A172 (cell line): ENCODE data around the gene ZNF804A. TPM values are rescaled to one million over a fixed set of nuclear protein-coding genes. Genes with fewer than 3 reads are reported as not detected.
A peak's percentile ranks its signal among the peaks of the same experiment; 100 is the strongest.
"Not testable (repeated sequence)": the region's sequence is repeated elsewhere in the genome, so short reads cannot be mapped to it uniquely, and the experiment has no call there.

Experiments used
- DNase-seq: peaks from one replicate; pipeline ENCODE4 v3.0.0-alpha.2; 2015; ENCODE audit warnings: low spot score
- total RNA-seq: library from RNA; depleted of rRNA; stranded (reverse); fragments of >200 nt; shearing (Covaris generic); gene quantifications from 2 replicates; pipeline ENCODE4 v1.2.3, GENCODE V29; 2014

The ZNF804A gene
- total RNA-seq, 1 experiment from 2014 or later, result 2.8 TPM

DNA sequence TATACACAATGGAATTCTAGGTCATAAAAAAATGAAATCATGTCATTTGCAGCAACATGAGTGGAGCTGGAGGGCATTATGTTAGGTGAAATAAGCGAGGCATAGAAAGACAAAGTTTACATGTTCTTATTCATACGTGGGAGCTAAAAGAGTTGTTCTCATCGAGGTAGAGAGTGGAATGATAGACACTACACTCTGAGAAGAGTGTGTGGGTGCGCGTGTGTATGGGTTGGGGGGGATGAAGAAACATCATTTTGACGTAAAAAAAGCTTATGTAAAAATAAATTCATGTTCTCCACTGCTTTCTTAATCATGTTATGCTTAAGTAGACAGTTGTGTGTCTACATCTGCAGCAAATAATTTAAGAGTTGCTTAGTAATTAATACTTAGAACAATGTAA, 123.6 kb downstream of the ZNF804A start:
- DNase-seq, result no peak

GRCh38 chr2:184727813-184728212, 129.5 kb downstream of the ZNF804A start:
- DNase-seq, result no peak

DNA sequence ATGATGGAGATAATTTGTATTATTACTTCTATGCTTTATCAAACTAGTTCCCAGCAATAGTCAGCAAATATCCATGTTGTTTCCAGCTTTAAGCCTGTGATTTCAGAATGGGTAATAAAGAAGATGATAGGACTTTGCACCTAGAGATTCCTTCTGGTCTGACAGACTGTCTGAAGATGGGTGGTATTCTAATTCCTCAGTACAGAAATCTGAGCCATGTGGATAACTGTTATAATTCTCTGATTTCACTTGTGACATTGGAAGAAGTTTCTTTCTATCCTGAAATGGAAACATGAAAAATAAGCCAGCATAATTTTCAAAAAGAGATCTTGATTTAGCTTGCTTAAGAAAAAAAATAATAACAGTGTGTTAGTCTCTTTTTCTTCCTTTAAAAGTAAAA, 130.1 kb downstream of the ZNF804A start:
- DNase-seq, result no peak

DNA sequence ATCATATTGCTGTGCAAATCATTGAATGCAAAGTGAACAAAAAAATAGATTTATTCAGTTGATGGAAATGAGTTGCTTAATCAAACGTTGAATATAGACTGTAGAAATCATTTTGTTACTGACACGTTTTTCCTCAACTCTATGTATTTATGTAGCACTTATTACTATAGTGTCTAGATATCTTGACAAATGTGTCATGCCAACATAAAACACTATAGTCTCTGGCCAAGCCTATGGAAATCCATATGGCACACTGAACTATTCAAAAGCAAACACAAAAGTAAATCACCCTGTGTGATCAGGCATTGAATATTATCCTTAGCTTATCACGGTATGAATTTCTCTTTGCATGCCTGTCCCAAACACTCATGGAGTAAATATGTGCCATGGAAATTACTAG, 131.3 kb downstream of the ZNF804A start:
- DNase-seq, result no peak

DNA sequence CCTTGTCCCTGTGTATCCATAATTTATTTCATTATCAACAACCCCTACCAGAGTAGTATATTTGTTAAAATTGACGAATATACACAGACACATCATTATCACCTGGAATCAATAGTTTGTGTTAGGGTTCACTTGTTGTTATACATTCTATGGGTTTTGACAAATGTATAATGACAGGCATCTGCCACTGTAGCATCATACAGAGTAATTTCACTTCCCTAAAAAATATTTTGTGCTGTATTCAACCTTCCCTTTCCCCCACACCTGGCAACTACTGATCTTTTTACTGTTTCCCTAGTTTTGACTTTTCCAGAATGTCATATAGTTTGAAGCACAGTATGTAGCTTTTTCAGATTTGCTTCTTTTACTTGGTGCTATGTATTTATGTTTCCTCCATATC, 132.0 kb downstream of the ZNF804A start:
- DNase-seq, result no peak

DNA sequence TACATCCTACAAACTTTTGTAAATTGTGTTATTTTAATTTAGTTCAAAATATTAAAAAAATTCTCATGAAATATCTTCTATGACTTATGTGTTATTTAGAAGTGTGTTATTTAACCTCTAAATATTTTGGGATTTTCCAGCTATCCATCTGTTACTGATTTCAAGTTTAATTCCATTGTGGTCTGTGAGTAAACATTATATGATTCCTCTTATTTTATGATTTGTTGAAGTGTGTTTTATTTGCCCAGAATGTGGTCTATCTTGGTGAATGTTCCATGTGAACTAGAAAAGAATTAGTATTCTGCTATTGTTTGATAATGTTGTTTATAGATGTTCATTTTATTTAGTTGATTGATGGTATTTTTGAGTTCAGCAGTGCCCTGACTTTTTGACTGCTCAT, 136.0 kb downstream of the ZNF804A start:
- DNase-seq, result no peak

GRCh38 chr2:184735611-184736010, 137.3 kb downstream of the ZNF804A start:
- DNase-seq, result no peak

DNA sequence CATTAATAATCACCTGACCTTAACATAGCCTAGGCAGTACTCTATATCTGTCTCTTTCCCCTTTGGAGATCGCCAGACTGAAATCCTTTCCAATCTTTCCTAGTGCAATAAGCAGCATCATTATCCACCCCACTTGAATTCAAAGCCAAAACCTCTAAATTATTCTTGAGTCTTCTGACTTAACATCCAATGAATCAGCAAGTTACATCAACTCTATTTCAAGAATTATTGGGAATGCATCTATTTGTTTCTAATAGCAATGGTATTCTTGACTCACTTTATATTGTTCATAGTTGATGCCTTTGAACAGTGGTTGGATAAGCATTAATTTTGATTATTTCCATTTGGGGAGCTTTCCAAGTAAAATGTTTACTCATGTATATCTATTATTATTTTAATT, 144.8 kb downstream of the ZNF804A start:
- no peak for DNase-seq

DNA sequence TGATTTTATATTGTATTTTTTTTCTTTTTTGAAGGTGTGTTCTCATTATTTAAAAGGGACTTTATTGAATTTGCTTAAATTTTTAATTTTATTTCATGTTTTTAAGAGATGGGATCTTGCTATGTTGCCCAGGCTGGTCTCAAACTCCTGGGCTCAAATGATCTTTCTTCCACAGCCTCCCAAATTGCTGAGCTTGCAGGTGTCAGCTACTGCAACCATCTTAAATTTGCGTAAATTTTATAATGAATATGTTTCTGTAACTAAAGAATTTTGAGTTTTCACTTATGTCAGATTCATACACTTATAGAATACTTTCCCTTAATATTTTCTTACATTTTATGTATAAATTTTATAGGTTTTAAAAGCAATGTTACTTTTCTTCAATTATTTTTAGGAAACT, 157.8 kb downstream of the ZNF804A start:
- DNase-seq, result no peak

DNA sequence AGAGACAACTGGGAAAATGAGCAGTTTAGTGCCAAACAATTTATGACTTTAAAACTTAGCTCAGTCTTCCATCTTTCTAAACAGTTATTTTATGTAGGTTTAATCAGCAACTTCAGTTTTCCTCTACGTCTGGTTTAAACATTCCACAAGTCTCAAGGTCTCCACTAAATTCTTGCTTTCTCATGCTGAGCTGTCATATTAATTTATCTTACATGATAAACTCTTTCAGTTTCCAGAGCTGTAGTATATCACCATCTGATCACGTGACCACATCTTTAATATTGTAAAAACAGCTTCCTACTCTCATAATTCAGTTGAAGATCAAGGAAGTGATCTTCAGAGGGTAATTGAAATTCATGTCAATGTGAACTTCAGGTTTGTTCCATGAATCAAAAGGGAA, 158.6 kb downstream of the ZNF804A start:
- peak; percentile 28 for DNase-seq

- DNase-seq, result not testable (repeated sequence)
Observed at GRCh38 chr2:184759557-184760255, 161.4 kb downstream of the ZNF804A start.

- DNase-seq, result no peak
Observed at GRCh38 chr2:184760931-184761330, 162.6 kb downstream of the ZNF804A start.

- DNase-seq, result peak; percentile 39
Observed at GRCh38 chr2:184765112-184765895, 167.0 kb downstream of the ZNF804A start.

GRCh38 chr2:184767059-184767458, 168.7 kb downstream of the ZNF804A start:
- DNase-seq, result no peak

GRCh38 chr2:184769023-184769422, 170.7 kb downstream of the ZNF804A start:
- peak; percentile 15 for DNase-seq

DNA sequence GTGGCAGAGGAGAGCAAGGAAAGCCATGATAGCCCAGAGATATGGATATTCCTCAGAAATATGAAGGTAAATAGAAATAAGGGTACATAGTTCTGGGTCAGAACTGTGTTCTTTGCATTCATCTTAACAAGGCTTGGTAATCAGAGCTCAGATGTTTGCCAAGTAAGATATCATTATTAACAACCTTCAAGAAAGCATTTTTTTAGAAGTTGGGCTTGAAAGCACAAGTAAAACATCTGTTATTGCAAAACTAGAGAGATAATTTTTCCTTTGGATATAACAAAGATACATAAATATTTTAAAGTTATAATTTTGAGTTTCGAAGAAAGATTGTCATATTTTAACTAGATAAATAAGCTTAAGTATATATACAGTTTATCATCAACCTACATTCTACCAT, 171.4 kb downstream of the ZNF804A start:
- no peak for DNase-seq

DNA sequence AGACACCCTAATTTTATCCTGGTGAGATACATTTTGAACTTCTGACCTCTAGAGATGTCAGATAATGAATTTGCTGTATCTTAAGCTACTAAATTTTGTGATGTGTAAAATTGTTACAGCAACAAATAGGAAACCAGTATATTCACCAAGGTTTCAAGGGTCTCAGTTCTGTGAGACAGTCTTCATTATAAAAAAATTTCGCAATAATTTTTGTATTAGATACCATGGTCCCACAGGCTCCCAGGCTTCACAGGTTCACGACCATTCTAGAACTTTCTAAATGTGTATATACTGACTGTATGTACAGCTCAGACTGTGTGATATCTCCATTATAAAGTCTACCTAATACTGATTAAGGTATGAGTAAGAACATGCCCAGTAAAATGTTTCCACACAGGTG, 181.4 kb downstream of the ZNF804A start:
- DNase-seq, result no peak

GRCh38 chr2:184780384-184780783, 182.1 kb downstream of the ZNF804A start:
- no peak for DNase-seq

- no peak for DNase-seq
Observed at GRCh38 chr2:184780944-184781343, 182.6 kb downstream of the ZNF804A start.

- no peak for DNase-seq
Observed at GRCh38 chr2:184783576-184783975, 185.2 kb downstream of the ZNF804A start.

GRCh38 chr2:184793176-184793575, 194.8 kb downstream of the ZNF804A start:
- no peak for DNase-seq

- no peak for DNase-seq
Observed at GRCh38 chr2:184799379-184799778, 201.1 kb downstream of the ZNF804A start.

DNA sequence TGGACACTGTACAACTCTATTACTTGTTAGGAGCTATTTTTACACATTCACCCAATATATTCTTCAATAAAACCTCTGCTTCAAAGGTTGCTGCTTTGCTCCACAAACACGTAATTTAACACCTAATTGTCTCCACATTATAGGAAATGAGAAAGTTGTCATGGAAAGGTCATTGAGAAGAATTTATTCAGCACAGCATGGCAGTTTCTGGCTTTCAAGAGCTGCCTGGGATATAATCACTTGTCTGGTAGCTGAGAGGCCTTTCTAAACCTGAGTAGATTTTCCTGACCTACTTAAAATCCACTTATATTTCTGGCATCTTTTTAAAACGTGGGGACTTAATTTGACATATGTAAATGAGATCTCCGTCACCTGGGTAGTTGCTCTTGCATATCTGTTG, 216.1 kb downstream of the ZNF804A start:
- no peak for DNase-seq
